NCI-H510A (cell line): Measurements from ENCODE around the gene ARAP3.
"Not testable (repeated sequence)": the region's sequence is repeated elsewhere in the genome, so short reads cannot be mapped to it uniquely, and the experiment has no call there.

Source experiments
- DNase-seq: peaks from one replicate; lab custom pipeline; 2025; lab: John Stamatoyannopoulos, UW

Gene ARAP3

GRCh38 chr5:141681695-141682641 lies at the start of gene ARAP3:
ARAP3 (minus strand) TSS chr5:141682230; CDS start chr5:141680486, 1,744 bp downstream.
- peak; percentile 36 for DNase-seq

- DNase-seq, result no peak
Measured at GRCh38 chr5:141729387-141730006, 47.5 kb upstream of the ARAP3 start.

GRCh38 chr5:141725891-141726290 lies 43.9 kb upstream of the ARAP3 start:
- no peak for DNase-seq

- not testable (repeated sequence) for DNase-seq
Measured at GRCh38 chr5:141725174-141725573, 43.1 kb upstream of the ARAP3 start.

GRCh38 chr5:141722266-141722665 lies 40.2 kb upstream of the ARAP3 start:
- no peak for DNase-seq

GRCh38 chr5:141717043-141717442 lies 35.0 kb upstream of the ARAP3 start:
- no peak for DNase-seq

GRCh38 chr5:141716468-141716867 lies 34.4 kb upstream of the ARAP3 start:
- DNase-seq, result no peak

- no peak for DNase-seq
Measured at GRCh38 chr5:141716009-141716408, 34.0 kb upstream of the ARAP3 start.

- DNase-seq, result peak; percentile 24
Measured at GRCh38 chr5:141715346-141715905, 33.4 kb upstream of the ARAP3 start.

- no peak for DNase-seq
Measured at GRCh38 chr5:141714542-141715310, 32.7 kb upstream of the ARAP3 start.

GRCh38 chr5:141713616-141714309 lies 31.7 kb upstream of the ARAP3 start:
- no peak for DNase-seq

- no peak for DNase-seq
Measured at GRCh38 chr5:141711687-141712086, 29.7 kb upstream of the ARAP3 start.

GRCh38 chr5:141709699-141710267 lies 27.8 kb upstream of the ARAP3 start:
- DNase-seq, result no peak

- no peak for DNase-seq
Measured at GRCh38 chr5:141708016-141708415, 26.0 kb upstream of the ARAP3 start.

GRCh38 chr5:141707510-141707909 lies 25.5 kb upstream of the ARAP3 start:
- no peak for DNase-seq

- no peak for DNase-seq
Measured at GRCh38 chr5:141706121-141706520, 24.1 kb upstream of the ARAP3 start.

GRCh38 chr5:141705469-141705868 lies 23.4 kb upstream of the ARAP3 start:
- no peak for DNase-seq

- DNase-seq, result no peak
Measured at GRCh38 chr5:141704782-141705297, 22.8 kb upstream of the ARAP3 start.

- DNase-seq, result no peak
Measured at GRCh38 chr5:141703133-141703561, 21.1 kb upstream of the ARAP3 start.

GRCh38 chr5:141701360-141702119 lies 19.5 kb upstream of the ARAP3 start:
- no peak for DNase-seq
